GM21737 (cell line): ENCODE data around the gene ZFYVE26.
"Not testable (repeated sequence)": the region's sequence is repeated elsewhere in the genome, so short reads cannot be mapped to it uniquely, and the experiment has no call there.

Source experiments
- ATAC-seq: cut with Tn5 transposase; IDR thresholded peaks from one replicate; pipeline ENCODE4 v1.9.1; 2021; ENCODE audit warnings: mild to moderate bottlenecking, moderate library complexity; ENCODE audit not compliant: unreplicated experiment

The ZFYVE26 gene

DNA sequence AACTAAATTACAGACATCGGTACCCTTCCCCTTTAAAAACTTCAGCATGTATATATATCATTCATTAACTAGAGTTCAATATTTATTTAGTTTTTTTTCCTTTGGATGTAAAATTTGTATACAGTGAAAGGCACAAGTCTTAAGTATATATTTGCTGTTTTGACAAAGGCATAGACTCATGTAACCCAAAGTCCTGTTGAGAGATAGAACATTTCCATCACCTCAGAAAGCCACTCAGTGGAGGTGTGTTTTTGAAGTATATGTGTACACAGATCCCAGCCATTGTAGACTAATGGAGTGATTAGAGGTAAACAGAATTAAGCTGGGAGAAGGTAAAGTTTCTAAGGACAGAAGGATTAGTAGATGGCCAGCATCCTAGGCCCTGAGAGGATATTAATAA lies 99.3 kb downstream of the ZFYVE26 start:
- ATAC-seq = no peak

DNA sequence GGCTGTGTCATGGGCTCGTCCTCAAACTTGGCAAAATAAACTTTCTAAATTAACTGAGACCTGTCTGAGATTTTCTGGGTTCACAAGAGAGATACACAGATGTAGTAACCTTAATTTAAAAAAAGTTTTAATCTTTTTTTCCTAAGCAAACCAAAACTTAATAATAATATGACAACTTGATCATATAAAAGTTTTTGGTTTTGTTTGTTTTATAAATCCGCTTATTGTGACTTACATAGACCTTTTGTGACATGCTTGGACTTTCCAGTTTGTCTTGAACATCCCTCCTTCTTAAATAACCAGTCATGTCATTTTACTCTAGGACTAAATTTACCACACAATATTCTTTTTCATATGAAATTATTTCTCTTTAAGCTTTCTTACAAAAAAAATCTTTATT lies 106.2 kb downstream of the ZFYVE26 start:
- ATAC-seq = no peak

DNA sequence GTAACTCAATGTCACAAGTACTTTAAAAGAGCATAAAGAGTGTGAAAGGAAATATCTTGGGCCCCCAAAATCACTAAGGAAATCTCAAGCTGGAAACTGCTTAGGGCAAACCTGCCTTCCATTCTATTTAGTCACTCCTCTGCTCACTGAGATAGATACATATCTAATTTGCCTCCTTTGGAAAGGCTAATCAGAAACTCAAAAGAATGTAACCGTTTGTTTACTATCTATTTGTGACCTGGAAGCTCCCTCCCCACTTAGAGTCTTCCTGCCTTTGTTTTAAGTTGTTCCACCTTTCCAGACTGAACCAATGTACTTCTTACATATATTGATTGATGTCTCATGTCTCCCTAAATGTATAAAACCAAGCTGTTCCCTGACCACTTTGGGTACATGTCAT lies 106.6 kb downstream of the ZFYVE26 start:
- not testable (repeated sequence) for ATAC-seq

DNA sequence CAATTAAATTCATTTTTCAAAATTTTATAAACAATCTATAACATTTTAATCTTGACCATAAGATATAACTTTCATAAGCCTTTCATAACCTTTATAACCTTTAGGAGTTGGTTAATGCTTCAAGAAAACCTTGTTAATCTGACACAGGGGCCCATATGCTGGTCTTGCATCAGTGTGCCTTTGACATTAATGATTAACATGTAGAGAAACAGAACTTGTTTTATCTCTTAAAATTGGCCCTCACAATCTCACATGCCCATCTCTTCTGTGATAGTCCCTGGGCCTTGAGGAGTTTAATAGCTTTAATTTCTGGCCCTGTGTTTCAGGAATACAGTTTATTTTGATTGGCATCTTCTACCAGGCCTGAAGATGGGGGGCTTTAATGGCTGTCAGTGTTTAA lies 107.0 kb downstream of the ZFYVE26 start:
- ATAC-seq = not testable (repeated sequence)

DNA sequence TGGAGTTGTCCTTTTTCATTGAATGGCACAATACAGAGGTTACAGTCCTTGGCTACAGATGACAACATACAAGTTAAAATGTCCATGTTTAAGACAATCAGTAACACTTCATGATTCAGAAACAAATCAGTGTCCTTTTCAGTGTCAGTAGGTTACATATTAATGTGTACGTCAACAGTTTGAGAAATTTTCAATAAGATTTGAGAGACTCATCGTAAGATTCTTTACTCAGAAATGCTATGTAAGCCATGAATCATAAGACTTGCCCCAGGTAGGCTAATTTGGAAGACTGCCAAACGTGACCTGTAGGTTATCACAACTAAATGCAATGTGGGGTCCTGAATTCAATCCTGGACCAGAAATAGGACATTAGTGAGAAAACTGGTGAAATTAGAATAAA lies 111.2 kb downstream of the ZFYVE26 start:
- no peak for ATAC-seq

DNA sequence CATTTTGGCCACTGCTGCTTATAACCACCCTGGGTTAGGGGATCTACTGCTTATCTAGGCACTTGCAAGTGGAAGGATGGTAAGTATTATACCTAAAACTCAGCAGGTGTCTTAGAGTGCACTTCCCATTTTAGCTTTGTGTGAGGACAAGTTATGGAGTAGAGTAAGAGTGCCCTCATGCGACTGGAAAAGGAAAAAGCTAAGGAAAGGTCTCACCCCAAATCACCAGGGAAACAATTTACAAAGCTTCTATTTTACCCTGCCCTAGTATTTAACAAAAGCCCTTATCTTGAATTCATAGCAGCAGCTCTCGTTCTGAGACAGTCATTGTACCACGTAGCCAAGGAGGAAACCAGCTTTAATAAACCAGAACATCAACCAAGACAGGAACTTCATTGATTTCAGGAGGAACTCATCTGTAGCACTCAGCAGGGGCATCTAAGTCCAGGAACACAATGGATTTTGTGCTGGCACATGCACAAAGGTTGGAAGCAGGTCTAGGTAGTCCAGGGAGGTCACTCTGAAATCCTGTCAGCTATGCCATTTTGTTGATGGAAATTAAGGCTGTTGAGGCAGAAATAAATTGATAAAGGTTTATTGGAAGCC lies 111.8 kb downstream of the ZFYVE26 start:
- ATAC-seq = no peak

DNA sequence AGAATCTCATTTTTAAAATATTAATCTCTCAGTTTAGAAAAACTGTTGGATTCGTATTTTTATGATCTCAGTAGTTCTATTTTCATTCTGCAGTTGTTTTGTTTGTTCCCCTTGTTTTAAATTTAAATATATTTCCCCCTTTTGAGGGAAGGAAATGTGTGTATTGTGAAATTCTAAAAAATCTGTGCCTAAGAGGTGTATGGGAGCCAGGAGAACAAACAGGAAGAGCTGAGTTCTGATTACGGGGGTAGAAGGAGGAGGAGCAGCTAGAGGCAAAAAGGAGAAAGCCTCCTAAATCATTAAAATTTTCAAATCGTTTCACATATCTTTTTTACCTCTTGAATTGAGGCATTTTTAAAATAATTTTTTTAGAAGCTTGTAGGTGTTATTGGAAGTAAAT lies 112.4 kb downstream of the ZFYVE26 start:
- no peak for ATAC-seq

DNA sequence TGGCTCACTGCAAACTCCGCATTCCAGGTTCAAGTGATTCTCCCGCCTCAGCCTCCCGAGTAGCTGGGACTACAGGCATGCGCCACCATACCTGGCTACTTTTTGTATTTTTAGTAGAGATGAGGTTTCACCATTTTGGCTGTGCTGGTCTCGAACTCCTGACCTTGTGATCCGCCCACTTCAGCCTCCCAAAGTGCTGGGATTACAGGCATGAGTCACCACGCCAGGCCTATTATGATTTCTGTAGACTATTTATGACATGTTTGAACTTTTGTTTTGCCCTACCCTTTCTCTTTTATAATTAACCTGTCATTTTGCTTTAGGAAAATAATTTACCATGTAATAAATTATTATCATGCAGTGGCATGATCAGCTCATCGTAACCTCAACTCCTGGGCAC lies 114.9 kb downstream of the ZFYVE26 start, which contains the start of gene RDH12:
RDH12 (plus strand) TSS at position 395 of the 400 bp plus-strand sequence. CDS start 20,757 bp downstream, outside the sequence.
- ATAC-seq = not testable (repeated sequence)

DNA sequence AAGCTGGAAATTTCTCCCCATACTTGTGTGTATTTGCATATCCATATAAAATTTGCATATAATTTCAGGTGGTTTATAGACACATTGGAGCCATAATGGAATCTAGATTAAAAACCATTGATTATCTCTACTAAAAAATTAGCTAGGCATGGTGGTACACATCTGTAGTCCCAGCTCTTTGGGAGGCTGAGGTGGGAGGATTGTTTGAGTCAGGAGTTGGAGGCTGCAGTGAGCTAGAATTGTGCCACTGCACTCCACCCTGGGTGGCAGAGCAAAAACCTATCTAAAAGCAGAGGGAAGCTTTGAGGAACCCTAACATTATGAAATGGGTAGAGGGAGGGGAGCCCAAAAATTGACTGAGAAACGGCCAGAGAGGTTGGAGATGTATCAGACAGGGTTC lies 118.2 kb downstream of the ZFYVE26 start:
- ATAC-seq = no peak

DNA sequence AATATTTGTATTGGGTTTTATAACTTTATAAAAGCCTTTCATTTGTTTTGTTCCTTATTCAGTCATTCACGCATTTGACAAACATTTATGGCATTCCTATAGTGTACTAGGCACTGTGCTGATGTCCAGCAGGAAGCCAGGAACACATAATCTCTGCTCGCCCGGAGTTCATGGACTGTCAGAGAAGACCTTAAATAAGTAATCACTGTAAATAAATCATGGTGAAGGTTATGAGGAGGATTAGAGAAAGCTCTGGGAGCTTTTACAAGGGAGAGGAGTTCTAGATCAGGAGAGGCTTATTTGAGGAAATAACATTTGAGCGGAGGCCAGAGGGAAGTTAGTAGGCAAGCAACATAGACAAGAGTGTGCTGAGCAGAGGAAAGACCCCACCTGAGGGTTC lies 119.4 kb downstream of the ZFYVE26 start:
- ATAC-seq = no peak
